MM.1S (cell line): Measurements from ENCODE around the gene TSHB.

Source experiments
- CTCF ChIP-seq: fragments of 300-600 bp; sonication (generic); IDR thresholded peaks from 2 replicates; pipeline ENCODE4 v1.5.1; 2016; ENCODE audit warnings: antibody characterized with exemption, low read length, mixed read lengths
- EZH2 ChIP-seq: fragments of 300-600 bp; sonication (generic); optimal IDR thresholded peaks from 2 replicates; pipeline ENCODE3; 2017; ENCODE audit warnings: low read depth, mild to moderate bottlenecking, antibody characterized with exemption, low read length, mixed read lengths
- EZH2phosphoT487 ChIP-seq: fragments of 300-600 bp; sonication (generic); IDR thresholded peaks from 2 replicates; pipeline ENCODE4 v1.6.1; 2018; ENCODE audit warnings: antibody characterized with exemption, low read length

- TF ChIP-seq CTCF (no peak), EZH2phosphoT487 (no peak), EZH2 (no peak)
Measured at GRCh38 chr1:115062542-115063004, 32.9 kb downstream of the TSHB start.
